HCT116 (cell line): Measurements from ENCODE around the gene ADK. TPM values are rescaled to one million over a fixed set of nuclear protein-coding genes. Genes with fewer than 3 reads are reported as not detected.
"Not testable (repeated sequence)": the region's sequence is repeated elsewhere in the genome, so short reads cannot be mapped to it uniquely, and the experiment has no call there.

Experiments used
- ATAC-seq: fragments of 200-7000 bp; cut with Tn5 transposase; 2 replicates; pipeline ENCODE4 v1.9.1; 2020; ENCODE audit warnings: mild to moderate bottlenecking, moderate library complexity
- BruUV-seq: library from RNA; stranded (reverse); fragments of 400-500 nt; replicated peaks from 2 replicates; lab custom pipeline; 2021; lab: Mats Ljungman, UMichigan
- CTCF ChIA-PET: fragments of 300-600 bp; sonication (Branson Sonifier 250); formaldehyde crosslinking; loops from one replicate; lab custom pipeline; 2021; ENCODE audit warnings: antibody characterized with exemption; lab: Charles Lee
- POLR2A ChIA-PET: fragments of 300-600, 350-600 bp; sonication (Branson Sonifier 250); formaldehyde crosslinking; loops from one replicate; lab custom pipeline; 2021; ENCODE audit warnings: antibody characterized with exemption; lab: Charles Lee
- RAD21 ChIA-PET, 2 experiments: fragments of 300-600 bp; sonication (Branson Sonifier 250); formaldehyde crosslinking; loops; one replicate each; lab custom pipeline; 2023; ENCODE audit warnings: low total read pairs in 2 of 2; ENCODE audit not compliant: uncharacterized antibody in 2 of 2, unreplicated experiment in 2 of 2, low non-redundant PET in 1 of 2; lab: Charles Lee
- DNase-seq: peaks from one replicate; pipeline ENCODE4 v3.0.0-alpha.2; 2010; ENCODE audit warnings: low read depth, low spot score
- H2AFZ ChIP-seq: fragments of 200-600 bp; shearing (Covaris generic), sonication (generic); 2 replicates; pipeline ENCODE4 v1.6.1; 2017; ENCODE audit warnings: low read depth, mixed run types, mixed read lengths, antibody characterized with exemption, low read length; ENCODE audit not compliant: poor library complexity, severe bottlenecking
- H3K27ac ChIP-seq: 2 replicates; pipeline ENCODE4 v1.5.1; 2012; ENCODE audit warnings: low read depth, low read length
- H3K27me3 ChIP-seq: fragments of 200-600 bp; sonication (generic); 2 replicates; pipeline ENCODE4 v1.6.1; 2016; ENCODE audit warnings: mixed run types, low read length, mixed read lengths; ENCODE audit not compliant: insufficient read depth
- H3K36me3 ChIP-seq, 2 experiments: fragments of 200-500 bp in 1 of 2; fragments of 200-600 bp in 1 of 2; sonication (Bioruptor generic) in 1 of 2; sonication (generic) in 1 of 2; 2 replicates each; pipeline versions ENCODE4 v1.5.1 to v1.6.1; 2014 to 2016; ENCODE audit warnings: low read length in 2 of 2, inconsistent platforms in 1 of 2, mixed read lengths in 1 of 2, mixed run types in 1 of 2; ENCODE audit not compliant: insufficient read depth in 2 of 2, control insufficient read depth in 1 of 2
- H3K4me1 ChIP-seq, 2 experiments: fragments of 200-600 bp in 1 of 2; sonication (generic) in 1 of 2; 2 replicates each; pipeline versions ENCODE4 v1.5.1 to v1.6.1; 2012 to 2017; ENCODE audit warnings: low read length in 2 of 2, inconsistent platforms in 1 of 2, mild to moderate bottlenecking in 1 of 2, mixed read lengths in 1 of 2, mixed run types in 1 of 2, moderate library complexity in 1 of 2; ENCODE audit not compliant: insufficient read depth in 2 of 2, control insufficient read depth in 1 of 2
- H3K4me2 ChIP-seq: fragments of 200-600 bp; sonication (generic); 2 replicates; pipeline ENCODE4 v1.6.1; 2017; ENCODE audit warnings: mixed run types, low read length, mixed read lengths
- H3K4me3 ChIP-seq, 2 experiments: fragments of 200-600 bp in 1 of 2; sonication (generic) in 1 of 2; replicated peaks in 1 of 2; 2 replicates each; pipeline ENCODE4 v1.5.1; 2011 to 2016; ENCODE audit warnings: low read length in 2 of 2, control low read depth in 1 of 2, low read depth in 1 of 2, mild to moderate bottlenecking in 1 of 2, mixed read lengths in 1 of 2, mixed run types in 1 of 2
- H3K79me2 ChIP-seq: fragments of 200-600 bp; sonication (generic); 2 replicates; pipeline ENCODE4 v1.6.1; 2017; ENCODE audit warnings: mild to moderate bottlenecking, mixed run types, low read length, moderate library complexity, mixed read lengths; ENCODE audit not compliant: insufficient read depth
- H3K9ac ChIP-seq: fragments of 200-600 bp; sonication (generic); 2 replicates; pipeline ENCODE4 v1.6.1; 2016; ENCODE audit warnings: low read length, mixed read lengths
- H3K9me2 ChIP-seq: fragments of 200-600 bp; sonication (generic), shearing (Covaris generic); 2 replicates; pipeline ENCODE4 v1.6.1; 2017; ENCODE audit warnings: mixed run types, mild to moderate bottlenecking, moderate library complexity; ENCODE audit not compliant: insufficient read depth
- H3K9me3 ChIP-seq, 2 experiments: fragments of 200-500 bp in 1 of 2; fragments of 200-600 bp in 1 of 2; sonication (Bioruptor generic) in 1 of 2; sonication (generic) in 1 of 2; 2 replicates each; pipeline ENCODE4 v1.6.1; 2014 to 2017; ENCODE audit warnings: low read length in 2 of 2, mixed read lengths in 2 of 2, inconsistent platforms in 1 of 2, low read depth in 1 of 2, mild to moderate bottlenecking in 1 of 2, mixed run types in 1 of 2, moderate library complexity in 1 of 2; ENCODE audit not compliant: control insufficient read depth in 1 of 2, insufficient read depth in 1 of 2
- H4K20me1 ChIP-seq: fragments of 200-600 bp; sonication (generic), shearing (Covaris generic); 2 replicates; pipeline ENCODE4 v1.6.1; 2017; ENCODE audit warnings: mixed run types, mild to moderate bottlenecking, moderate library complexity; ENCODE audit not compliant: insufficient read depth
- CEBPB ChIP-seq: IDR thresholded peaks from 2 replicates; pipeline ENCODE4 v1.6.1; 2012; ENCODE audit warnings: low read depth
- EGR1 ChIP-seq: IDR thresholded peaks from 2 replicates; pipeline ENCODE4 v1.6.1; 2012; ENCODE audit warnings: low read depth
- ELF1 ChIP-seq: IDR thresholded peaks from 2 replicates; pipeline ENCODE4 v1.6.1; 2012; ENCODE audit warnings: low read depth, borderline replicate concordance
- FOSL1 ChIP-seq: IDR thresholded peaks from 2 replicates; pipeline ENCODE4 v1.6.1; 2012; ENCODE audit warnings: low read depth
- MAX ChIP-seq: IDR thresholded peaks from 2 replicates; pipeline ENCODE4 v1.6.1; 2012
- POLR2AphosphoS5 ChIP-seq: IDR thresholded peaks from 2 replicates; pipeline ENCODE4 v1.6.1; 2011; ENCODE audit warnings: mild to moderate bottlenecking, low read depth, low read length, moderate library complexity
- RAD21 ChIP-seq: IDR thresholded peaks from 2 replicates; pipeline ENCODE4 v1.6.1; 2012; ENCODE audit warnings: low read depth, mild to moderate bottlenecking
- SP1 ChIP-seq: IDR thresholded peaks from 2 replicates; pipeline ENCODE4 v1.6.1; 2012; ENCODE audit warnings: low read depth
- ZNF274 ChIP-seq: fragments of 200-500 bp; sonication (Bioruptor generic); IDR thresholded peaks from 2 replicates; pipeline ENCODE4 v1.6.1; 2014; ENCODE audit warnings: mild to moderate bottlenecking, low read depth, low read length, inconsistent platforms
- intact Hi-C: fragments of 100-400 bp; cut with micrococcal nuclease; formaldehyde crosslinking; loops from 2 replicates; pipeline ENCODE4 v1.10.0; 2022
- total RNA-seq: library from RNA; stranded (reverse); gene quantifications from one replicate; pipeline ENCODE4 v1.2.1, GENCODE V29; 2021; ENCODE audit not compliant: unreplicated experiment

Gene ADK
- total RNA-seq, 1 experiment from 2014 or later, result 55.0 TPM

- DNase-seq, ATAC-seq, BruUV-seq, H2AFZ ChIP-seq, H3K4me1 ChIP-seq, H3K27ac ChIP-seq, H3K4me2 ChIP-seq, H3K9me2 ChIP-seq, H3K9me3 ChIP-seq, H3K4me3 ChIP-seq, H3K9ac ChIP-seq, H4K20me1 ChIP-seq, H3K36me3 ChIP-seq, H3K27me3 ChIP-seq, RAD21 ChIA-PET, intact Hi-C loops, CTCF ChIA-PET: not testable (repeated sequence)
- H3K79me2 ChIP-seq, result peaks cover 14% of the 10 kb centered on the region; the same call in 1 of the 2 replicates
- POLR2A ChIA-PET, result interaction anchor here (0.6 kb wide), 1 partner anchor 389 kb away, joined by 3 read pairs; no protein-coding TSS in a partner anchor
These were observed 149.1 kb downstream of the ADK start for GRCh38 chr10:74300074-74300621.

GRCh38 chr10:74300666-74301065 is 149.6 kb downstream of the ADK start:
- Histone ChIP-seq H3K79me2 (peaks cover 9% of the 10 kb centered on the region; the same call in 1 of the 2 replicates), H3K27me3 (no peaks in the 10 kb centered on the region), H3K4me3 (no peak overlapping the region), H3K27ac (no peak overlapping the region), H3K9ac (no peak overlapping the region), H3K9me3 (no peaks in the 10 kb centered on the region), H3K36me3 (no peaks in the 10 kb centered on the region), H3K4me1 (no peaks in the 10 kb centered on the region), H3K9me2 (no peaks in the 10 kb centered on the region), H4K20me1 (no peaks in the 10 kb centered on the region), H3K4me2 (no peak overlapping the region), H2AFZ (no peak overlapping the region)
- DNase-seq, result no peak
- no TSS peak for BruUV-seq
- intact Hi-C loops, result no loop called here
- TF ChIP-seq RAD21 (no peak), ZNF274 (no peak), EGR1 (no peak), SP1 (no peak), FOSL1 (no peak), POLR2AphosphoS5 (no peak), MAX (no peak), CEBPB (no peak), ELF1 (no peak)
- POLR2A ChIA-PET, result no interaction called here
- CTCF ChIA-PET, result no interaction called here
- RAD21 ChIA-PET, result no interaction called here
- ATAC-seq, result no peak
